ENCODE results near the gene TIGD3. TPM values are rescaled to one million over a fixed set of nuclear protein-coding genes. Genes with fewer than 3 reads are reported as not detected.
"Not testable (repeated sequence)": the region's sequence is repeated elsewhere in the genome, so short reads cannot be mapped to it uniquely, and the experiment has no call there.

TIGD3 gene
- total RNA-seq, 4 donors from 2014 or later = 0.30 to 0.59 TPM; not detected in 2

GRCh38 chr11:65329478-65329877, 25.1 kb upstream of the TIGD3 start:
- no peaks in the 10 kb centered on the region for H3K27me3 ChIP-seq
- H3K36me3 ChIP-seq = no peaks in the 10 kb centered on the region
- TF ChIP-seq POLR2A (IDR thresholded peaks at IDR 0.05) = no peak
- TF ChIP-seq EP300 (IDR thresholded peaks at IDR 0.05) = no peak
- no peak for TF ChIP-seq CTCF (IDR thresholded peaks at IDR 0.05)
- H3K9me3 ChIP-seq = no peaks in the 10 kb centered on the region
- H3K4me1 ChIP-seq = peaks cover 0 to 15% (median 3%) of the 10 kb centered on the region in 4 donors
- no peak overlapping the region for H3K4me3 ChIP-seq
- no peak for DNase-seq (ENCODE audit: low spot score in 2 of 2)
- H3K27ac ChIP-seq = peak overlapping the region in 3 of 4 donors; percentile 23 to 56 (median 25)
- WGBS, 2 donors = 52 to 53% methylated on average over 2 of the region's 2 CpGs

- DNase-seq (ENCODE audit: low spot score in 2 of 2) = peak; percentile 87 to 99
- TF ChIP-seq EP300 (IDR thresholded peaks at IDR 0.05) = peak in 1 of 2 donors; percentile 62
- TF ChIP-seq CTCF (IDR thresholded peaks at IDR 0.05) = peak; percentile 68 to 87 (median 70)
- no peak for TF ChIP-seq POLR2A (IDR thresholded peaks at IDR 0.05)
- WGBS, 2 donors = 4 to 8% methylated on average over 13 of the region's 13 CpGs
- Histone ChIP-seq H3K4me3 (no peak overlapping the region), H3K9me3 (no peaks in the 10 kb centered on the region), H3K27ac (peak overlapping the region in 3 of 4 donors; percentile 23 to 56 (median 25)), H3K36me3 (no peaks in the 10 kb centered on the region), H3K27me3 (no peaks in the 10 kb centered on the region), H3K4me1 (peaks cover 2 to 20% (median 8%) of the 10 kb centered on the region in 4 donors)
Observed at GRCh38 chr11:65329944-65330403, 24.6 kb upstream of the TIGD3 start.

GRCh38 chr11:65330544-65330943, 24.0 kb upstream of the TIGD3 start:
- 84 to 88% methylated on average over 7 of the region's 7 CpGs for WGBS, 2 donors
- Histone ChIP-seq H3K36me3 (no peaks in the 10 kb centered on the region), H3K4me1 (peaks cover 2 to 25% (median 14%) of the 10 kb centered on the region in 4 donors), H3K9me3 (no peaks in the 10 kb centered on the region), H3K27ac (no peak overlapping the region), H3K27me3 (no peaks in the 10 kb centered on the region), H3K4me3 (no peak overlapping the region)
- DNase-seq (ENCODE audit: low spot score in 2 of 2) = no peak
- TF ChIP-seq POLR2A (IDR thresholded peaks at IDR 0.05) = no peak
- no peak for TF ChIP-seq EP300 (IDR thresholded peaks at IDR 0.05)

GRCh38 chr11:65332591-65332990, 22.0 kb upstream of the TIGD3 start:
- not testable (repeated sequence) for H3K27me3 ChIP-seq; H3K4me3 ChIP-seq; H3K36me3 ChIP-seq; H3K9me3 ChIP-seq; H3K27ac ChIP-seq; DNase-seq (ENCODE audit: low spot score in 2 of 2)
- WGBS, 2 donors = 86 to 89% methylated on average over 9 of the region's 9 CpGs
- H3K4me1 ChIP-seq = peaks cover 2 to 37% (median 18%) of the 10 kb centered on the region in 4 donors

GRCh38 chr11:65334696-65335295, 19.8 kb upstream of the TIGD3 start:
- Histone ChIP-seq H3K36me3 (peaks cover 0 to 19% (median 4%) of the 10 kb centered on the region in 3 donors), H3K27ac (peak overlapping the region; percentile 56 to 92 (median 84)), H3K4me3 (peak overlapping the region; percentile 59 to 91 (median 76)), H3K4me1 (peaks cover 2 to 40% (median 17%) of the 10 kb centered on the region in 4 donors), H3K9me3 (no peaks in the 10 kb centered on the region), H3K27me3 (no peaks in the 10 kb centered on the region)
- no peak for DNase-seq (ENCODE audit: low spot score in 2 of 2)
- no peak for TF ChIP-seq EP300 (IDR thresholded peaks at IDR 0.05)
- no peak for TF ChIP-seq POLR2A (IDR thresholded peaks at IDR 0.05)
- TF ChIP-seq CTCF (IDR thresholded peaks at IDR 0.05) = no peak
- 18 to 19% methylated on average over 5 of the region's 5 CpGs for WGBS, 2 donors

GRCh38 chr11:65338676-65339075, 15.9 kb upstream of the TIGD3 start:
- DNase-seq (ENCODE audit: low spot score in 2 of 2) = no peak
- peaks cover 0 to 56% (median 37%) of the 10 kb centered on the region in 3 donors for H3K36me3 ChIP-seq
- H3K27me3 ChIP-seq = no peaks in the 10 kb centered on the region
- peaks cover 2 to 35% (median 16%) of the 10 kb centered on the region in 4 donors for H3K4me1 ChIP-seq
- no peaks in the 10 kb centered on the region for H3K9me3 ChIP-seq
- H3K27ac ChIP-seq = no peak overlapping the region
- no peak for TF ChIP-seq EP300 (IDR thresholded peaks at IDR 0.05)
- TF ChIP-seq CTCF (IDR thresholded peaks at IDR 0.05) = no peak
- no peak for TF ChIP-seq POLR2A (IDR thresholded peaks at IDR 0.05)
- H3K4me3 ChIP-seq = no peak overlapping the region
- 80 to 84% methylated on average over 7 of the region's 7 CpGs for WGBS, 2 donors

All from tibial nerve (tissue), 4 donors.